HG02885 (cell line): ENCODE data around the gene MYO10.
A peak's percentile ranks its signal among the peaks of the same experiment; 100 is the strongest.
"Not testable (repeated sequence)": the region's sequence is repeated elsewhere in the genome, so short reads cannot be mapped to it uniquely, and the experiment has no call there.

ENCODE experiments used
- ATAC-seq: cut with Tn5 transposase; IDR thresholded peaks from one replicate; pipeline ENCODE4 v1.9.1; 2021; ENCODE audit warnings: mild to moderate bottlenecking; ENCODE audit not compliant: unreplicated experiment, poor library complexity

The MYO10 gene

DNA sequence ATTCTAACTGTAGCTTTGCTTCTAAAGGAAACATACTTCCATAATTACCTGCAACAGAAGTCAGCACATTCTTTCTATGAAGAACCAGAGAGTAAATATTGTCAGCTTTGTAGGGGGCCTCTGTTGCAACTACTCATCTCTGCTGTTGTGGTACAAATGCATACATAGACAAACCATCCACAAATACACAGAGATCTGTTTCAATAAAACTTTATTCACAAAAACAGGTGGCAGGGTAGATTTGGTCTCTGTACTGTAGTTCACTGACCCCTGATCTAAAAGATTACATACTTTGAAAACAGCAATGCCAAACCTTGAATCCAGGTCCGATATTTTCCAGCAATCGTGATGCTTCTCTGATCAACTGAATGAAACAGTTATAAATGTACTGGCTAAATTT is 274.4 kb downstream of the MYO10 start:
- no peak for ATAC-seq

DNA sequence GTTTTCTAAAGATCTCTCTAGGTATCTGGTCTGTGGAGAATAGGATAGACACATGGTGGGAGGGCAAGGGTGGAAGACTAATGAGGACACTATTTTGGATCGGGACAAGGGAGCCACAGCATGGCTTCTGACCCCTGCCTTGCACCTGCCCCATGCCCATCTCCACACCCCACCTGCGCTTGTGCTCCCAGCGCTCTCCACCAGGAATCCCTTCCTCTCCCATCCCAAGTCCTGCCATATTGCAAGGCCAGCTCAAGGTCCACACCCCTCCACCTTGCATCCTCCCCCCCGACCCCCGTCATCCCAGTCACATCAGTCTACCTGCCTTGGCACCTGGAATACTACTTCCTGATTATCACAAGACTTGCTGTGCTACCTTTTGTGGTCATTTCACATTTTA is 275.1 kb downstream of the MYO10 start:
- ATAC-seq, result no peak

DNA sequence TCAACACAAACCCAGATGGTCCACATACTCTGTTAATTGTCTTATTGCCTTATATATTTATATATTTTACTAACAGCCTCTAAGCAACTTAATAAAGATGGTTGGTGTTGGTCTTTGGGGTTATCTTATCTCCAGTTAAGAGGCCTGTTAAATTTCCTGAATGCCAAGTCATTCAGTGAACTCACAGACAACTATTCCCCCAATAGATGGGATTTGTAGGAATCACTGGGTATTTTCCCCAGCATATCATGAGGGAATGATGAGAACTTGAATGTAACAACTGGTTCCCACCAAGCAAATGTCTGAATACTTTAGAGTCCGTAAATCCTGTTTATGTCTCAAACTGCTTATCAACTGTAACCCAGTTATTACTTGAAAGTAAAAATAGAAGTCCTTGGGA is 276.6 kb downstream of the MYO10 start:
- no peak for ATAC-seq

DNA sequence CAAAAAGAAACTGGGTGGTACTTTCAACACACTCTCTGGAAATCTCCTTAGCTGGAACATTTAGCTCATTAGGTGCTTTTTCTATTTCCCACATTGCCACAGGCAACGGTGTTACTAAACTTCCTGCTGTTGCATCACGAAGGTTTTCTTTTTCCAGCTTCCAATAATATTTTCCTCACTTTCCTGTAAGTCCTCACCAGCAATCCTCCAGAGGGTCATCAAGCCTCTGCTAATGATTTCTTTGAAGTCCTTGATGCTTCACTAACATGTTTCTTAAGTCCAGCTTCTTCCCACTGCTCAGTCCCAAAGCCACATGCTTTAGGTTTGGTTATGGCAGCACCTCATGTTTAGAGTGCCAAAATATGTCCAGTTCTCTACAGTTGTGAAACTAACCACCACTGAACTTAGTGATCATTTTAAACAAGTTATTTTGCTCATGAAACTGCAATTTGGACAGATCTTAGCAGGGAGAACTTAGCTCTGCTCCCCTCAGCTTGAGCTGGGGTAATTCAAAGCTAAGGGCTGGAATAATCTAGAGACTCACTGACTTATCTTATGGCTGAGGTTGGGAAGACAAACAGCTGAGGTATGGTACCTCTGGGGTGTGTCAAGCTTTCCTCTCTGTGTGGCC is 279.4 kb downstream of the MYO10 start:
- no peak for ATAC-seq

DNA sequence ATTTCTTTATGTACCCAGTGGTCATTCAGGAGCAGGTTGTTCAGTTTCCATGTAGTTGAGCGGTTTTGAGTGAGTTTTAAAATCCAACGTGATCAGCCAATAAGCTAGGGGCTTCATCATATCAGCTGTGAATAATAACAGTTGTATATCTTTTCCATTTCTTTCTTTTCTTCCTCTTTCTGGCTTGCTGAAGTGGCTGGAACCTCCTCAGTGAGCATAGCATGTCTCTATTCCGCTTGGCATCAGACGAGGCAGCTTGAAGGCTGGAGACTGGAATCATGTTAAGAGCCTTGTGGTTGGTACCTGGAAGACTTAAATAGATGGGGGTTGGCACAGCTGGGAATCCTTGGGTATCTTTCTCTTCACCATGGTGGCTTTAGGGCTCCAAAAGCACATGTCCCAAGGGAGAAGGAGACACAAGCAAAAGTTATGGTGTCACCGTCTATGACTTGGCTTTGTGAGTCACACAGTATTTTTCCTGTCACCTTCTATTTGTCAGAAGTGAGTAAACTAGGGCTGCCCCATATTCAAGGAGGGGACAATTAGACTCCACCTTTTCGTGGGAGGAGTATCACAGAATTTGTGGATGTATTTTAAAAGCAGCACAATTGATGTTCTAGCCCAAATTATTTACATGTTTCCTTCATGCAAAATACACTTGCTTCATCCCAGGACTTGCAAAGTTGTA is 281.3 kb downstream of the MYO10 start:
- no peak for ATAC-seq

DNA sequence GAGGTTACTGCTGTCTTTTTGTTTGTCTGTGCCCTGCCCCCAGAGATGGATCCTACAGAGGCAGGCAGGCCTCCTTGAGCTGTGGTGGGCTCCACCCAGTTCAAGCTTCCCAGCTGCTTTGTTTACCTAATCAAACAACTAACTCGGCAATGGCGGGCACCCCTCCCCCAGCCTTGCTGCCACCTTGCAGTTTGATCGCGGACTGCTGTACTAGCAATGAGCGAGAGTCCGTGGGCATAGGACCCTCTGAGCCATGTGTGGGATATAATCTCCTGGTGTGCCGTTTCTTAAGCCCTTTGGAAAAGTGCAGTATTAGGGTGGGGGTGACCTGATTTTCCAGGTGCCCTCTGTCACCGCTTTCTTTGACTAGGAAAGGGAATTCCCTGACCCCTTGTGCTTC is 287.3 kb downstream of the MYO10 start:
- not testable (repeated sequence) for ATAC-seq

DNA sequence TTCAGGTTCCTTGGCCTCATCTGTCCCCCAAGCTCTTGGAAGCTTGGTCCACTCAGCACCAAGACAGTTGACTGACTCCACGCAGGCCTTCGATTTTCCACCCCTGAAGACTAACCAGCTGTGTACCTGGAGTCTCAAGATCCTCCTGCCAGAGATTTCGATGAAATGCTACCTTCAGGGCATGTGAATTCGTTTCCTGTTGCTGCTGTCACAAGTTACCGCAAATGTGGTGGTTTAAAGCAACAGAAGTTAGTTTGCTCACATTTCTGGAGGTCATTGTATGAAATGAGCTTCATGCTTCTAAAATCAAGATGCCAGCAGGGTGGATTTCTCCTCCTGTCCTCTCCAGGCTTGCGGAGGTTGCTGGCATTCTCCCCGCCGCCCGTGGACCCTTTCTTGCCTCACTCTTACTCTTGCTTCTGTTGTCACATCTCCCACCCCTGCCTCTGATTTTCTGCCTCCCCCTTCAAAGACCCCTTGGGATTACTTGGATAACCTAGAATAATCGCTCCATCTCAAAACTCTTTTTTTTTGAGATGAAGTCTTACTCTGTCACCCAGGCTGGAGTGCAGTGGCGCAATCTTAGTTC is 291.7 kb downstream of the MYO10 start:
- no peak for ATAC-seq

DNA sequence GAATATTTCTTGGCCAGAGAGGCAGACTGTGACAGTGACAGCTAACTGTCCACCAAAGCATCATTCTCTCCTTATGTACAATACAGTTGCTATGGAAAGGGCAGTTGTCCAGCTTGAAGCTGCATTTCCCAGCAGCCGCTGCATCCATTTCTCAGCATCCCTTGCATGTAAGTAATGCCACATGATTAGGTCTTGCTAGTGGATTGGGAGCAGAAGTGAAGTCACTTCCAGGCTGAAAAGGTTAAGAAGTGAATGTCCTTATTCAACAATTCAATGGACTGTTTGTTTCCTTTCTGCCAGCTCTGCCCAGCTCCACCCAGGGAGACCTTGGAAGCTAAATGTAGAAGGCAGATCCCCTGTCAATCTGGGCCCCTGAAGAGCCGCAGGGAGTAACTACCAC is 293.2 kb downstream of the MYO10 start:
- ATAC-seq, result no peak

DNA sequence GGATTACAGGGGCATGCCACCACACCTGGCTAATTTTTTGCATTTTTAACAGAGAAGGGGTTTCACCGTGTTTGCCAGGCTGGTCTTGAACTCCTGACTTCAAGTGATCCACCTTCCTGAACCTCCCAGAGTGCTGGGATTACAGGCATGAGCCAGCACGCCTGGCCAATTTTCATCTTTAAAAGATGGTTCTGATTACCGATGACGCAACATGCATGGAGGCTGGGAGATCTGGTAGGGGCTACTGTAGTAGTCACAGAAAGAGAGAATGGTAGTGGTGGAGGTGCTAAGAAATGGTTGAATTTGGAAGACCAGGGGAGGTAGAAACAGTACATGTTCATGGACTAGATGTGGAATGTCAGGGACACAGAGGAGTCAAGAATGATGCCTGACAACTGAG is 296.9 kb downstream of the MYO10 start:
- ATAC-seq, result no peak

DNA sequence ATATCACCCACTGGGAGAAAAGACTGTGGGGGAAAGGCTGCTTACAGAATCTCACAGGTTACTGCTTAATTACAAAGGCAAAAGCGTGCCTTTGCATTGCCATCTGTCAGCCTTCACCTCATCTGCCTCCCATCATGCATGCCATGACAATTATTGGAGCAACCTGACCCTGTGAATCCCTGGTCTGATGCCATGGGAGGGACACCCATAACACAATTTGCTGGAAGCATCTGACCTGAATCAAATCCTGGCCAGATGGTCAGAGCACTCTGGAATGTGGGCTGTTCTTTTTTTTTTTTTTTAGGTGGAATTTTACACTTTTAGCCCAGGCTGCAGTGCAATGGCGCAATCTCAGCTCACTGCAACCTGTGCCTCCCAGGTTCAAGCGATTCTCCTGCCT is 307.7 kb downstream of the MYO10 start:
- ATAC-seq, result no peak

DNA sequence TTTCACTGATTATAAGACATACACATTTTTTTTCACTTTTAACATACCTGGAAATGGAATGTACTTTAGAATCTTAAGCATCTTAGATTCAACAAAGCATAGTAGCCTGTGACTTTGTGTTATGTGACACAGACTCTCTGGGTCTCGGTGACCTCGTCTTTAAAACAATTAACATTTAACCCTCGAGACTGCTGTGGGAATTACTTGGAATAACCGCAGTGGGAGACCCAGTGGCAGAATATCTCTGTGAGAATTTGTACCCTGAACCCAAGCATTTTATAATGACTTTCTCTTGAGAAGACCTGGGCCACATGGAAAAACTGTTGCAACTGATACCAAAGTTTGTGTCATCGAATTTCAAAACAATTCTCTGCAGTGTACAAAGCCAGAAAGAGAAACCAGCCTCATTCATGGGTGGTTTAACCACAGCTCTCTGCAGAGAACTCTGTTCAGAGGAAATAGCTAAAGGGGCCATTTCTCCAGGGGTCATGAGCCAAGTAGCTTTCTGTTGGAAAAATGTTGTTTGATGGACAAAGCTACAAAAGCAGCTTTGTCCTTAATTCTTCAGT is 309.3 kb downstream of the MYO10 start:
- ATAC-seq, result peak; percentile 87

DNA sequence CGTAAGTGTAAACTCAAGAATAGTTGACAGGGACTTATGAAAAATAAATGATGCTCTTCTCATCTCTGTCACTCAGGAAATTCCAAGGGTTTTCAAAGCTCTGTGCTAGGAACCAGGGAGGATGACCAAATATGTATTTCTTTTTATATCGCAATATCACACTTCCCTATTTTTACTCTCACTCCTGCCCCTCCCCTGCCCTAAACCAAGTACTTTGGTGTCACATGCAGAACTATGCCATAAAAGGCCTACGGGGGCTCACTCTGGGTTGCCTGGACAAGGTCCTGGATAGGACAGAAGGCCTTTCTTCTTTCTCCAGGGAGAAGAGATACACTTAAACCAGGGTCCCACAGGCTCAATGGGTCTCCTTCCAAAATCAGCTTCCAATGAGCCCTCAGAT is 311.0 kb downstream of the MYO10 start:
- no peak for ATAC-seq

DNA sequence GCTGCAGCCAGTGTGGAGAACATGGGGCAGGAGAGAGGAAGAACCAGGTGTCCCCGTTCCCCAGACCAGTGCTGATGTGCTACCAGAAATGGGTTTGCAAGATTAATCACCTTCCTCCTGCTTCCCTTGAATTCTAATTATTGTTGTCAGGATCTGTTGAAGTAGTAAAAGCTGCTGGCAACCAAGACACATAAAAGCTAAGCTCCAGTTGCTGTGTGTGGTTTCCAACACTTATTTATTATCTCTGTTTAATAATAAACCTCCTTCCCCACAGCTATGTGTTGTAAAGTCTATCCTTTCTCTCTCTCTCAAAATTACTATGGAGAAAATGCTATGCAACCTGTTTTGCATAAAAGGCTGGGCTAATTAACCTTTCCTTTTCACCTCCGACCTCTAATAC is 317.0 kb downstream of the MYO10 start:
- no peak for ATAC-seq

DNA sequence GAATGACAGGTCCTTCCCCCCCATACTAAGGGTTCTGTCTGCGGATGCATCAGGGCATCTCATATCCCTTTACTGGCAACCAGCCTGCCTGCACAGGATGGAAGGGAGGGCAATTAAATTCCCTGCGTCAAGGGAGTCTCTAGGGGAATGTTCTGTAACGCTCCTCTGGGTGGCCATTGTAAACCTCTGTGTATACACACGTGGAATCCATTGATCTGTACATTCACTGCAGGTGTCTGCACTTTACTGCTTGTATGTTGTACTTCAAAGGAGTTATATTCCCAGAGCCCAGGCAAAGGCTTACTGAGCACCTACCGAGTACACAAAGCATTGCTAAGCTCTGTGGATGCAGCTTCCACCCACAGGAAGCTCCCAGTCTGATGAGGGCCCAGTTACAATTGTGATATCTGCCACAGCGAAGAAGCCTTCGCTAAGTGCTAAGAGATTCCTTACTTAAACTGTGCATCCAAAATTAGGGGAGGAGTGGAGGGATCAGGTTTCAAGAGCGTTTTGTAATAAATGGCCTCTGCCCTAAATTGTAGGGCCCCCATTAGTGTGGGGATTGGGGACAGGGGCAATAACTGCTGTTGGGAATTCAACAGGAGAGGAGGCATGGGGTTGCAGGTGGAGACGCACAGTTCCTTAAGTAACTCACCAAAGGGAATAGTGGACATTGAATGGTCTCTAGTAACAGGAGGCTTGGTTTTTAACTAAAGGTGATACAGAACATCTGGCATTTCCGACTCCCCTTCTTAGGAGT is 317.8 kb downstream of the MYO10 start:
- ATAC-seq, result no peak

DNA sequence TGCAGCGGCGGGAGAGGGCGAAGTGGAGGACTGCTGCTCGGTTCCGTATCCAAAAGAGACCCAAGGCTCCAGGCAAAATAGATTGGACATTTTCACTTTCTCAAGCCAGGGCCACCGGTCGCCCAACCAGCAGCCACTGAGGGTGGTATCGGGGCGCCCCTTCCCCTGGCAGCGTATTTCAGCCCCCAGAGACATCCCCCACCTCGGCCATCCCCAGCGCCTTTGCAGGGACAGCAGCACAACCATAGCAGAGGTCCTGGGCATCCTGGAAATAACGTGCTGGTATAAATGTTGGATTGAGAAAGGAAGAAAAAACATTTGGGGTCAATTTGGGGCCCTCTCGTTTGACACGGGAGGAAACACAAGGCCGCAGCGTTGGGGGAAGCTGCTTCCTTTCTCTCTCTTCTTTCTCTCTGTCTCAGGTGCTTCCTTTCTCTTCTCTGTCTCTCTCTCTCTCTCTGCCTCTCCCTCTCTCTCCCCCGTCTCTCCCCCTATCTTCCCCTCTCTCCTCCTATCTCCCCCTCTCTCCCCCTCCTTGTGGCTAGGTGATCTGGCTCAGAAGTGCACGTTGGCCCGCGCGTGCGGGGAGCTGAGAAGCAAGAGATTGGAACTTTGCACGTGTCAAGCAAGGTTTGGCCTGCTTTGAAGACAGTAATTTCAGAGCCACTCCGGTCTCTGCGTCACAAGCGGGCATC is 318.7 kb downstream of the MYO10 start:
- no peak for ATAC-seq

DNA sequence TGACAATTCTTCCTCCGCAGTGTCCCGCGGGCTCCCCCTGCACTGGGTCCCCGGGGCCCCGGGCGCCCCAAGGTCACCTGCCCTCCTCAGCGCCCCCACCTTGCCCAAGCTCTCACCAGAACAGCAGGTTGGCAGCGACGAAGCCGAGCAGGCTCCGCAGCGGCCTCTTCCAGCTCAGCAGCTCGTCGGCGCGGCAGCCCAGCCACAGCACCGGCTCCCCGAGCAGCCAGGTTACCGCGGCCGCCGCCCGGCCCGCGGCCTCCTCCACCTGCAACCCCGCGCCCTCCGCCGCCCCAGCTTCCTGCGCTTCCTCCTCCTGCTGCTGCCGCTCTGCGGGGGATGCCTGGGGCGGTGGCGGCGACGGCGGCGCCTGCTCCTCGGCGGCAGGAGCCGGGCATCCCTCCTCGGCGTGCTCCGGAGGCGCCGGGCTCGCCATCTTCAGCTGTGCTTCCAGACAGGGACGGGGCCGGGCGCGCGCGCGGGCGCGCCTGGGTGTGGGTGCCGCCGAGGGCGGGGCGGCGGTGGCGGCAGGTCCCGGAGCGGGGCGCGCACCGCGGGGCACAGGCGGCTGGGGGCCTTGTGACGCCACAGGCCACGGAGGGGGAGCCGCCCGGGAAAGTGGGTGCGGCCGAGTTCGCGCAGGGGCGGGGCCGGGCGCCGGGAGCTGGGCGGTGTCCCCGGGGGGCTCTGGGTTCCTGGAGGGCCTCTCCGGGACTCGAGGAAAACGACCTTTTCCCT is 319.4 kb downstream of the MYO10 start, which contains the start of gene RETREG1:
RETREG1 (minus strand) TSS at position 462 of the 738 bp plus-strand sequence; CDS start at position 436, 26 bp downstream.
- peak; percentile 81 for ATAC-seq

DNA sequence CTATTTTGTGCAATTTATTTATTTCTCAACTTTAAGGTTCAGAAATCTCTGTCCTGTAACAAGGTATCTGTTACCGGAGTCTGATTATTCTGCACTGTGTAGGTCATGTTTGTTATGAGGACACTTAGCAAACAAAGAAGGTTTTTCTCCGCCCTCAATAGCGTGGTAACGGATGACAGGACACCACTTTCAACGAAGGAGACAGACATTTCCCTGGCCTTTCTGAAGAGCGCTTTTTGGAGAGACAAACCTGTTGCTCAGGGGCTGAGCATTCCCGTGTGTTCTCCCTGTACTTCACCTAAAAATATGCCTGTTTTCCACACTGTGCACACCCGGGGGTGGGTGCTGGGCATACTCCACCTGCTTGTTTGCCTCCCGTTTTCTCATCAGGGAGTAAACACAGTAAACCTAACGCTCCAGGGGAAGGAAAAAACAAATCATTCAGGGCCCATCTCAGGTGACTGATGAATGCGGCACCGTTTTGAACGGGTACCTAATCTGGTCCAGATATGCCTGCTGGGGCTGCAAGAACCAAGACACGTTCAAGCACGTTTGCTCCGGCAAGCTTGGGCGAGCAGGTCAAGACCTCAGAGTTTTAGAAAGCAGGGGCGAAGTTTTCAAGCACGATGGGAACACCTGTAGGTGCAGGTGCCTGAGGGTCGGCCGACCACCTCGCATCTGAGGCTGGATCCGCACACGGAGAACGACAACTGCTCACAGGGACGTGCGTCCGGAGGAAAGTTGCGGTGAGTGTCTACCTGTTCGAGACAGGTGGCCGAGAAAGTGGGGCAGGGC is 320.1 kb downstream of the MYO10 start:
- peak; percentile 2 for ATAC-seq

DNA sequence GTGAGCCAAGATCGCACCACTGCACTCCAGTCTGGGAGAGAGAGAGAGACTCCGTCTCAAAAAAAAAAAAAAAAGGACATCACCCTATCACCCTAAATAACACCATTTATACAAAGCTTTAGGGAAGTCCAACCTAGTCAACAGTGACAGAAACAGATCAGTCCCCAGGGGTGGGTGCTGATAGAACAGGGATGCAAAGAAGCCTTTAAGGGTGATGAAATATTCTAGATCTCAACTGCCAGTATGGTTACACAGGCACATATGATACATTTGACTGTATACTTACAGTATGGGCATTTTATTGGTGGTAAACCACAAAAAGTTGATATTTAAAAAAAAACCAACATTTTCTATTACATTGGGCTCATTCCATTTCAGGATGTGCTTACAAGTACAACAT is 324.1 kb downstream of the MYO10 start:
- ATAC-seq, result no peak
